Stimulated activated CD4-positive, alpha-beta T cell treated with anti-CD3 and anti-CD28 coated beads, Interleukin-4, amount 100 ng/mL, for 48 hours (primary cell): ENCODE results near the gene UHRF2.
"Not testable (repeated sequence)": the region's sequence is repeated elsewhere in the genome, so short reads cannot be mapped to it uniquely, and the experiment has no call there.

Experiments used
- DNase-seq, 2 donors: peaks; one replicate each; pipeline ENCODE4 v3.0.0-alpha.2; 2020; ENCODE audit warnings: low read depth in 2 of 2

Gene UHRF2

DNA sequence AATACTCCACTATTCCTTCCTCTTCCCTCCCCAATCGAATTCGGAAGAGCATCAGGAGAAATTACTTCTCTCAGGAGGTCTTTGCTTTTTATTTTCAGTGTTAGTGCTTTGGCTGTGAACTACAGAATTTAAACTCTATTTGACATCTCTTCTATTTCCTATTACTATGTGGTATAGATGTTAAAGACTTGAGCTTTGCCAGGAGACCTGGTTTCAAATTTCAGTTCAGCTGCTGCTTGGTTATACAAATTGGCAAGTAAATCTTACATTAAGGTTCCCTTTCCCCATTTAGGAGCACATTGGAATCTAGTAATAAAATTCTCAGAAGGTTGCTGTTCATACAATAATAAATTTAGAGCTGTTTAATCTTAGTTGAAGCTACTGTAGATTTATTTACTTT lies 13.1 kb downstream of the UHRF2 start:
- DNase-seq, result no peak

DNA sequence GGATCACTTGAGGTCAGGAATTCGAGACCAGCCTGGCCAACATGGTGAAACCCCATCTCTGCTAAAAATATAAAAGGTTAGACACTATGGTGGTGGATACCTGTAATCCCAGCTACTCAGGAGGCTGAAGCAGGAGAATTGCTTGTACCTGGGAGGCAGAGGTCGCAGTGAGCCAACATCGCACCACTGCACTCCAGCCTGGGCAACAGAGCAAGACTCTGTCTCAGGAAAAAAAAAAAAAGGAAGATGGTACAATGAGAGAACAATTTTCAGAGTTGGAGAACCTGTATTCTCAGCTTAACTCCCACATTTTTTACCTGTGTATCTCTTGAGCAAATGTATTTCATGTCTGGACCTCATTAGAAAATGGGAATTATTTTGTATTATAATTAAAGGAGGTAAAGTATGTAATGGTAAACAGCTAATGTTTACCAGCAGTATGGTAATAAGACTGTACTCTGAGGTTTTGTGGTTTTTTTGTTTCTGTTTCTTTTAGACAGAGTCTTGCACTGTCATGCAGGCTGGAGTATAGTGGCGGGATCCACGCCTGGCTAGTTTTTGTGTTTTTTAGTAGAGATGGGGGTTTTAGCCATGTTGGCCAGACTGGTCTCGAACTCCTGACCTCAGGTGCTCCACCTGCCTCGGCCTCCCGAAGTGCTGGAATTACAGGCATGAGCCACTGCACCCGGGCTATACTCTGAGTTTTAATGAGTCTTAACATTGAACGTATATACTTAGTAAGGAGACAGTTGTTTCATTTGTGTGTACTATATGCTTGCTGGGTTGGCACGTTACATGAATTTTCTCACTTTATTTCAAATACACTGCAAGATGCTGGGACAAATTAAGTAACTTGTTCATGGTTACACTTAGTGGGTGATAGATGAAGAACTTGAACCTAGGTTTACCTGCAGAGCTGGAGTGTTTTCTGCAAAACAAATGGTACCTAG lies 16.2 kb downstream of the UHRF2 start:
- DNase-seq, result no peak

DNA sequence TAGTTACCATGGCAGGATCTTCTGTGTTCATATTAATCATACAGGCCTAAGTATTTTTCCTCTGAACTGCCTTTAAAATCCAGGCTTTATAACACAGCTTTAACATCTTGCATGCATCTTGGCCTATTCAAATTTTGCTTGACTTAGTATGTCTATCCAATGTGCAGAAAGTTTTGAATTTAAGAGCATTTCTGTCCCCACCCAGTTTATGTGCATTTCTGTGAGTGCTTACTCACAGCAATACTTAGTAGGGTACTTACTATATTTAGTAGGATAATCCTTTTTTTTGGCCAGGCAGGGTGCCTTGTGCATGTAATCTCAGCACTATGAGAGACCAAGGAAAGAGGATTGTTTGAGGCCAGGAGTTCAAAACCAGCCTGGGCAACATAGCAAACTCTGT lies 18.0 kb downstream of the UHRF2 start:
- DNase-seq, result no peak

DNA sequence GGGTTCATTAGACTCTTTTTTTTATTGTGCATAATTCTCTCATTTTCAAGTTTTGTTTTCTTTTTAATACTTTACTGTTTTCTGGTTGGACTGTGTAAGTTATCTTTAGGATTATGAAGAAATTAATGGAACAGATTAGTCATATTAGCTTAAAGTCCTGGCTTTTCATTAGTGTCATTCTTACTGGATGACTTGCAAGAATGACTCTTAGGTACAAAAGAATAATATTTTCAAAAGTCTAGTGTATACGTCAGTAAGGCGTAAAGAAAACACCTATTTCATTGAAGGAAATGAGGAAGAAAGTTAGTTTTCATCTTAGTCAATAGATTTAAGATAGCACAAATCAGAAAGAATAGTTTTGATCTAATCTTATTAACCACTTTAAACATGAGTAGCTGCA lies 20.4 kb downstream of the UHRF2 start:
- no peak for DNase-seq

DNA sequence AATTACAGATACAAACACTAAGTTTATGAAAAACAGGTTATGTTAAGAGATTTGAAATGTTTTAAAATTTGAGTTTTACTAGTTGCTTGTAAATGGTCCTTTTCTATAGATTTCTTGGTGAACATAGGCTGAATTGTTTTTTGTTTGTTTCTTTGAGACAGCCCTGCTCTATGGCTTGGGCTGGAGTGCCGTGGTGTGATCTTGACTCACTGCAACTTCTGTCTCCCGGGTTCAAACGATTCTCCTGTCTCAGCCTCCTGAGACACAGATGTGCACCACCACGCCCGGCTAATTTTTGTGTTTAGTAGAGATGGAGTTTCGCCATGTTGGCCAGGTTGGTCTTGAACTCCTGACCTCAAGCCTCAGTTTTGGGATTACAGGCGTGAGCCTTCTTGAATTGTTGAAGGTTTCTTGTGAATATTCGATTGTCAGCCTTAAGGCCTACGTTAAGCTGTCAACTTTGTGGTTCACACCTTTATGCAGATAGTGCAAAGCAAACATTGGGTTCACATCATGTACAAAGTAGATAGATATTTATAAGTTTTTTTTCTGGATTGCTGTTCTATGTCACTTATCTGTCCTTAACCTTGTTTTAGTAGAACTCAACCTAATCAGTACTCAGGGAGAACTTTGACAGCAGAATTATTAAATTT lies 26.2 kb downstream of the UHRF2 start:
- DNase-seq, result no peak

DNA sequence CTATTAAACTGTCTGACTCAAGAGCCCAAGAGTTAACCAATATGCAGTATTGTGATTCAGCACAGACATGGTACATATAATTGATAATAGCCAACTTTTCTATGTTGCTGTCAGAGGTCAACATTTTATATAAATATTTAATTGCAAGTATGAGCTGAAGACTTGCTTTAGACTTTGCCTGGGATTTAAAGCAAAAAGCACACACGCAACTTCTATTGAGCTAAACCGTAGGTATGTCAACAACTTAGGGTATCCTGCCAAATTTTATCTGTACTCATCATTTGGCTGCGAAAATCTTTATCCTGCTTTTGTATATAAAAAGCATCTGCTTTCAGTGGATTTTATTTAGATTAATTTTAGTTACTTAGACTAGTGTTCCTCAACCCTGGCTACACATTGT lies 27.4 kb downstream of the UHRF2 start:
- DNase-seq, result no peak

DNA sequence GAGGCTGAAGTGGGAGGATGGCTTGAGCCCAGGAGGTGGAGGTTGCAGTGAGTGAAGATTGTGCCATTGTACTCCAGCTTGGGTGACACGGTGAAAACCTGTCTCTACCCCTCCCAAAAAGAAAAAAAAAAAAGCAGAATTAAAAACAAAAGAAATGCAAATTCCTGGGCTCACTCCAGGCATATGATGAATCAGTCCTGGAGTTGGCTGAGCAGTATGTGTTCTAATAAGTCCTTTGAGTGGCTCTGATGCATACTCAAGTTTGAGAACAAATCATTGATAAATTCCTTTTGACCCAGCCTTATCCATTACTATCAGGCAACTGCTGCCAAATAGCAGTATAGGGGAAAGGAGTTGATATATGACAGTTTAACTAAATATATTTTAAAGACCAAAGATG lies 28.3 kb downstream of the UHRF2 start:
- no peak for DNase-seq

DNA sequence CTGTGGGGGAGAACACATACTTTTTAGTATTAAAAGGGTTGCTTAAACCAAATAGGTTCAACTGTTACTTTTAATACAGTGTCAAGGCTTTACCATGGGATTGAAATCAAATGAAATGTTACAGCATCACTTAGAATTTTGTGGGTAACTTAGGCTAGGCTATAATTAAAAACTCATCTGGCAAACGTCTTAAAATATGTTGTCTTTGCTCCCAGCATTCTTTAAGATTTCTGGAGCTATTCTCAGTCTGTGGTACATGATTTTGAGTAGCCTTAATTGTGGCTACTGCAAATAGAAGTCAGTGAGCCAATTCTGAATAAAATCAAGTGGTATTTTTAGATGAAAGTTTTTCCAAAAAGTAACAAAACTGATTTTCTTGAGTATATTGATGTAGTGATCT lies 30.7 kb downstream of the UHRF2 start:
- no peak for DNase-seq

DNA sequence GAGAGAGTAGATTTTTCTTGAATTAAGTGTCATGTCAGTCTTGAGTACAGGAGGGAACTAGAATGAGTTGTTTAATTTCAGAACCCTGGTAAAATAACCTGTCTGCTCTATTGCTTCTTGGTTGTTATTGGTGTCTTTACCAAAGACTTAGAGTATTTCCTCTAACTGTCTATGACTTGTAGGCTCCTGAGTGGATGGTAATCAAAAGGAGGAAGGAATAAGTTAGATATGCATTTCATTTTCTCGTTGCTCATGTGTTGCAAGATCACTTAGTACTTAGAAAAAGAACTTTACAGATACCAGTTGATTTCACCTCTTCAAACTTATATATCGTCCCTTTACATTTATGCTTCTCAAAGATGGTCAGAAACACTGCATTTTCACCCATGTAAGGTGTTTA lies 31.1 kb downstream of the UHRF2 start:
- DNase-seq, result no peak

DNA sequence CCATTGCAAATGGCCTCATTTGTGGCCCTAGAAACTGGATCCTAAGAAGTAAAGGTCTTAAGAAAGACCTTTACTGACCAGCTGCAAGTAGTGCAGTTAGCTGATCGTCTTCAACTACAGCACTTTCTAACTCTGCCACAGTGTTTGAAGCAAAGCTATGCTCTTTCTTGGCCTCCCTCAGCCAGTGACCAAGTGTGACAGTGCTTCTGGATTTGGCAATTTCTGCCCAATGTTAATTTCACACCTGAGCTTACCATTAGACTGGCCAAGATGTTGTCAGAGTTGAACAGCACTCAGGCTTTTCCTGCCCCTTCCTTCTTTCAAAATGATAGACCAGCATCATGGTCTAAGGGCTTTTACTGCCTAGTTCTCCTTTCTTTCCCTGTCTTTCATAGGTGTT lies 36.1 kb downstream of the UHRF2 start:
- DNase-seq, result no peak

DNA sequence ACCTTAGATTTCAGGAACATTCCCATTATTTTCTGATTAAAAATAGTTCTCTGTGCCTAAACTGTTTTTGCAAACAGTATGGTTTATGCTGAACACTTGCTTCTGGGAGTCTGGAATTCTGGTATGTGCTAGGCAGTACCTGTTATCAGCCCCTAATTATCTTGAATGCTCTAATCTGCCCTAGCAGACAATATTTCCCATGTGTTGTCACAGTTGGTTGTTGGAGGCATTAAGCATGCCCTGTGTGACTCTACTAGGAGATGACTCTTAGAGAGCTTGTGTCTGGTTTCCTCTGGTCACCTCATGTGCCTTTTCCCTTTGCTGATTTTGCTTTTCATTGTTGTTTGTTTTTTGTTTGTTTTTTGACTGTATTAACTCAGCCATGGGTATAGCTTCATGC lies 36.6 kb downstream of the UHRF2 start:
- DNase-seq, result no peak

DNA sequence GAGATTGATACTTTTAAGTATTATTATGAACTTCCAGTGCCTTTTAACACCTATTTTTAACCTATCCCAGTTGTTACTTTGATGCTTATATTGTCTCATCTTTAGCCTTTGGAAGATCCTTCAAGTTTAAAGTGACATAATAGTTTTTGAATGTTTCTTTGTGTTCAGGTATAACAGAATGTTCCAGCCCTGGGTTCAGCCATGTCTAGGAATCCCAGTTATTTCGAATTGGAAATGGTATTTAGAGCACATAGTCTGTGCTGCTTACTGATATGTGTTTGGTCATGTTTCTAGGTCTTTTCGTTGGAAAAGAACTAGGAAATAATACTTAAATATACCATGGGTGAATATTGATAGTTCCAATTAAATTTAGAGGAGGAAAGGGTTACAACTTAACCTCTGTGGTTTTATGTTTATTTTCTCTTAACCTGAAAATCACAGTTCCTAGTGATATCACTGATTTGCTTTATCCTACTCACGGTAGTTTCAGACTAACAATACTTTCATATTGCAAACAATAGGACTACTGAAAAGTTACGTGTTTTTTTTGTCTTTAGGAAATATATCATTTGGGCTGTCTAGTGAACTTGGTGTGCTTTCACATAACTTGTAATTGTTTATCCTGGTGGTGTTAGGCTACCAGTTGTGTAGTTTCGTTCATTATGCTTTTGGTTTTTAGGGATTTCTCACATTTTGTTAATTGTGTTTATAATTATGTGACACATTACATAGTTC lies 37.8 kb downstream of the UHRF2 start:
- no peak for DNase-seq

DNA sequence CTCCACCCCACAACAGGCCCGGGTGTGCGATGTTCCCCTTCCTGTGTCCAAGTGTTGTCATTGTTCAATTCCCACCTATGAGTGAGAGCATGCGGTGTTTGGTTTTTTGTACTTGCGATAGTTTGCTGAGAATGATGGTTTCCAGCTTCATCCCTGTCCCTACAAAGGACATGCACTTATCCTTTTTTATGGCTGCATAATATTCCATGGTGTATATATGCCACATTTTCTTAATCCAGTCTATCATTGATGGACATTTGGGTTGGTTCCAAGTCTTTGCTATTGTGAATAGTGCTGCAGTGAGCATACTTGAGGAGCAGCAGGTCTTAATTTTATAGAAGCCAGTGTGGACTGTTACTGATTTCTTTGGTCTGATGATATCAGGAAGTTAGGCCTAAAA lies 42.3 kb downstream of the UHRF2 start:
- not testable (repeated sequence) for DNase-seq

DNA sequence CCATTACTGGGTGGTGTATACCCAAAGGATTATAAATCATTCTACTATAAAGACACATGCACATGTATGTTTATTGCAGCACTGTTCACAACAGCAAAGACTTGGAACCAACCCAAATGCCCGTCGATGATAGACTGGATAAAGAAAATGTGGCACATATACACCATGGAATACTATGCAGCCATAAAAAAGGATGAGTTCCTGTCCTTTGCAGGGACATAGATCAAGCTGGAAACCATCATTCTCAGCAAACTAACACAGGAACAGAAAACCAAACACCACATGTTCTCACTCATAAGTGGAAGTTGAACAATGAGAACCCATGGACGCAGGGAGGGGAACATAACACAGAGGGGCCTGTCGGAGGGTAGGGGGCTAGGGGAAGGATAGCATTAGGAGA lies 45.7 kb downstream of the UHRF2 start:
- not testable (repeated sequence) for DNase-seq

DNA sequence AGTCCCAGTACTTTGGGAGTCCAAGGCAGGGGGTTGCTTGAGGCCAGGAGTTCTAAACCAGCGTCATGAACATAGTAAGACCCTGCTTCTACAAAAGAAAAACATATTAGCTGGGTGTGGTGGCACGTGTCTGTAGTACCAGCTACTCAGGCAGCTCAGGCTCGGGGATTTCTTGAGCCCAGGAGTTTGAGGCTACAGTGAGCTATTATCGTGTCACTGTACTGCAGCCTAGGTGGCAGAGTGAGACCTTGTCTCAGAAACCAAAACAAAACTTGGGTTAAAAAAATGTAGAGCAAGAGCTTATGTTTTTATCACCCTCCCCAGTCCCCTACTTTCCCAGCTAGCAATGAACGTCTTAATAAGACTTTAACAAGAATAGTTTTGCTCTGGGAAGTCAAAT lies 46.7 kb downstream of the UHRF2 start:
- no peak for DNase-seq

DNA sequence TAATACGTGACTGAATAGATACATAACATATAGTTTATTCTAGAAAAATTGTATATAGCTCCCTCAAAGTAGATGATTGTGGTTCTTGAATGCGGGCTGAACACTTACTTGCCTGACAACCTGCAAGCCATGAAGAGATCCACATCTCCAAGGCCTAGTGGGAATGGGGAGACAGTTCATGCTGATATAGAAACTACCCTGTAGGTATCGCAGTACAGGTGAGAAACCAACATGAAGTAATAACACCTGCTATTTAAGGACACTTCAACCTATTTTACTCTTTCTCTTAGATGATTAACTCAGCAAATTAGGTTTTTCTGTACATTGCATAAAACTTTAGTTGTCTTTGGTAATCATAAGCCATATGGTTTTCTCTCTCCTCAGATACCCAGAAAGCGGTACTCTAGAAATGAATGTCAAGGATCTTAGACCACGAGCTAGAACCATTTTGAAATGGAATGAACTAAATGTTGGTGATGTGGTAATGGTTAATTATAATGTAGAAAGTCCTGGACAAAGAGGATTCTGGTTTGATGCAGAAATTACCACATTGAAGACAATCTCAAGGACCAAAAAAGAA lies 47.3 kb downstream of the UHRF2 start:
- no peak for DNase-seq

DNA sequence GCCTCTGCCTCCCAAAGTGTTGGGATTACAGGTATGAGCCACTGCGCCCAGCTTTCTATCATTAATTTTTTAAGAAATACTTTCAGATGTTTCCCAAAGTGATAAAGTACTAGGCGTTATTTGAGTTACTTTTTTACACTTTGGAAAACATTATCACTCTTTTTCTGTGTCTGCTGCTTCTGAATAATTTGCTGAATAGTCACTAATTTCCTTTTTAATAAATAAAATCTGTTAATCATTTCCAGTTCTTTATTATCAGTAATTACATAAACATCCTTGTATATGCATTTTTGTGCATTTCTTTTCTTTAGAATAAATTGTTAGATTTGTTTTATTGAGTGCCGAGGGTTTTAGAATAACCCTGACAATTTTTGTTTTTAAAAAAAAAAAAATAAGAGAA lies 48.6 kb downstream of the UHRF2 start:
- no peak for DNase-seq

DNA sequence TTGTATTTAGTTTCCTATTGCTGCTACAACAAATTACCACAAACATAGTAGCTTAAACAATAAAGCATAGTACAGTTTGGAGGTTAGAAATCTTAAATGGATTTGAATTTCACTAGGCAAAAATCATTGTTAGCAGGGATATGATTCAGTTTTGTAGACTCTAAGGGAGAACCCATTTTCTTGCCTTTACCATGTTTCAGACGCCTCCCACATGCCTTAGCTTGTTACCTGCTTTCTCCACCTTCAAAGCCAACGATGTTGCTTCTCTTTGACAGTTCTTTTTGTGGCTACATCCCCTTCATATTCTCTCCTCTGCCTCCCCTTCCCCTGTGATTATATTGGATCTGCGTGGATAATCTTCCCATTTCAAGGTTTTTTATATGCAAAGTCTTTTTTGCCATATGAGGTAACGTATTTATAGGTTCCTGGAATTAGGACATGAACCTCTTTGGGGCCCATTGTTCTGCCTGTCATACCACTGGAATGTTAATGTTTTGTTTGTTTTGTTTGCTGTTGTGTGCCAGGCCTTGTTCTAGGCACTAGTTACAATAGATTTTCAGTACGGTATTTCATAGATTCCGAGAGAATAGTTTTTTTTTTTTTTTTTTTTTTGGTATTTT lies 54.1 kb downstream of the UHRF2 start:
- no peak for DNase-seq

DNA sequence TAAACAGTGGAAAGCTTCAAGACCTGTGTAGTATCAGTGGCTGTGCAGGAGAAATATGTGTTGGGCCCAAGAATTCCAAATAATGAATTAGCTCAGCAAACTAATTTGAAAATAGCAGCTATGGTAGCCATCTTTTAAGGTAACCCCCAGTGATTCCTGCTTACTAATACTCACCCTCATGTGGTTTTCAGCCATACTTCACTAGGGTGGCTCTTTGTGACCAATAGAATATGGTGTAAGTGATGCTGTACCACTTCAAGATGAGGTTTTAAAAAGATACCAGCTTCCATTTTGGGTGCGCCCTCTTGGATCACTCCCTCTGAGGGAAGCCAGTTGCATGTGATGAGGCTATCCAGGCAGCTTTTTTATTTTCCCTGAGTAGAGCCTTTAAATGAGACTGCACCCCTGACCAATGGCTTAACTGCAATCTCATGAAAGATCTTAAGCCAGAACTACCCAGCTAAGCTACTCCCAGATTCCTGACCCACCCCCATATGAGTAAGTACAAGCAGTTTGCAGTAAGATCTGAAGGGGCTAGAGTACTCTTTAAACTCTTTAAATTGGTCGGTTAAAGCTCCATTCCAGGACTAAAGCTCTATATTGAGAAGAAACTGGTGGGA lies 58.3 kb downstream of the UHRF2 start:
- DNase-seq, result no peak

DNA sequence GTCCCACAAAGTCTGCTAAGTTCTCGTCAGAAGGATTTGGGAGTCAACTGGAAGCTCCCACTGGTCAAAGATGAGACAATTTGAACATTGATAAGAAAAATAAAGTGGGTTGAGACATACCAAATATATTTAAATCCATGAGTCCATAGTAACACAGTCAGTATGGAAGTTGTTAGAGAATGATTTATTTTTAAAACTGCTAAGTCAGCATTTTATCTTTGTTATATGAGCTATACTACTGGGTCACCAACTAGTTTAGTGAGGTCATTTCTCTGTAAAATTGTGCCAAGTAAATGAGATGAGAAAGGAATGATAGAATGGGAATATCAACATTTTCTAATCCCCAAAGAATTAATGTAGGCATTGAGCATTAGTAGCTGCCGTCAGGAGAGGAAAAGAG lies 60.2 kb downstream of the UHRF2 start:
- DNase-seq, result no peak

DNA sequence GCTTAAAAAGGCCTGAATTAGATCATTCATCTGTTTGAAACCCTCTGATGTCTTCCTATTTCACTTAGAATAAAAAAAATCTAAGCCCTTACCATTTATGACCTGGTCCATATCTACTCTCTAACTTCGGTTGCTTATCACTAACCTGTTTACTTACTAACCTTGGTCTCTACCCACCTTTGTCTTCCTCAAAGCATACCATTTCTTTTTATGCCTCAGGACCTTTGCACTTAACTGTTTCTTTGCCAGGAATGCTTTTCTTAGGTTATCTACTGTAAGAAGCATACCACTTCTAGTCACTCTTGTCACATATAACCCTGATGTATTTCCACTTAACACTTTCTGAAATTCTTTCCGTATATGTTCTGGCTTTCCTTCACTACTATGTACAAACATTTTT lies 67.0 kb downstream of the UHRF2 start:
- DNase-seq, result no peak
